Measurements from ENCODE around the gene KIAA1143. TPM values are rescaled to one million over a fixed set of nuclear protein-coding genes. Genes with fewer than 3 reads are reported as not detected.

Gene KIAA1143
- total and polyA plus RNA-seq, 2 donors (not counting 1 experiment from before 2014, with no cell fraction given) = 5.3 to 29.4 TPM

GRCh38 chr3:44764248-44764647, 2.8 kb upstream of the KIAA1143 start:
- no peak overlapping the region for H3K4me3 Mint-ChIP-seq
- H3K4me1 Mint-ChIP-seq = peaks cover 16% of the 10 kb centered on the region
- H3K9ac ChIP-seq (ENCODE audit: low read length) = no peak overlapping the region
- H3K36me3 ChIP-seq (replicated peaks in 1 of 2; ENCODE audit: control extremely low read depth in 1 of 2, control insufficient read depth in 1 of 2, extremely low read depth in 1 of 2, insufficient read depth in 2 of 2, low read length in 1 of 2) = peaks cover 0 to under 1% of the 10 kb centered on the region in 2 experiments
- no peak for DNase-seq
- H3K4me2 ChIP-seq (replicated peaks; ENCODE audit: low read depth, low read length, poor library complexity, severe bottlenecking) = no peak overlapping the region
- intact Hi-C loops (cut with micrococcal nuclease) = loop anchor here (5.0 kb wide), 2 partner anchors 1142 to 1992 kb away; partner anchors contain the start of genes ANO10 and CCDC13
- ChIA-PET CTCF (no interaction called here), POLR2A (no interaction called here)
- peaks cover 52% of the 10 kb centered on the region for H3K79me2 ChIP-seq (ENCODE audit: control insufficient read depth, insufficient read depth, low read length)
- TF ChIP-seq CTCF (IDR thresholded peaks at IDR 0.05) (no peak), EZH2 (IDR thresholded peaks at IDR 0.05; ENCODE audit: borderline replicate concordance, insufficient read depth, low read depth, low read length, poor library complexity, severe bottlenecking) (no peak)
- no peaks in the 10 kb centered on the region for H3K9me3 Mint-ChIP-seq (ENCODE audit: insufficient read depth)
- H3K27me3 ChIP-seq (replicated peaks in 1 of 4; ENCODE audit: control extremely low read depth in 1 of 4, control insufficient read depth in 3 of 4, insufficient read depth in 4 of 4, low read length in 3 of 4) = no peaks in the 10 kb centered on the region
- no peak overlapping the region for H3K27ac Mint-ChIP-seq
- H3K4me1 ChIP-seq (ENCODE audit: control insufficient read depth in 2 of 2, insufficient read depth in 2 of 2, low read length in 2 of 2) = peaks cover 6 to 15% of the 10 kb centered on the region in 2 donors
- H3K4me3 ChIP-seq (ENCODE audit: control extremely low read depth in 1 of 5, extremely low read depth in 1 of 5, insufficient read depth in 1 of 5, low read depth in 2 of 5, low read length in 4 of 5) = no peak overlapping the region
- H2AFZ ChIP-seq (ENCODE audit: insufficient read depth, low read depth, low read length, poor library complexity, severe bottlenecking) = no peak overlapping the region
- no peaks in the 10 kb centered on the region for H4K20me1 ChIP-seq (ENCODE audit: control insufficient read depth, insufficient read depth, low read length, poor library complexity, severe bottlenecking)
- H3K27me3 Mint-ChIP-seq = no peaks in the 10 kb centered on the region
- H3K9me3 ChIP-seq (ENCODE audit: control extremely low read depth in 1 of 3, control insufficient read depth in 2 of 3, insufficient read depth in 1 of 3, low read length in 2 of 3) = peaks cover 0 to 9% (median 1%) of the 10 kb centered on the region in 3 donors
- no peak for ATAC-seq (ENCODE audit: low read depth)
- H3K27ac ChIP-seq (ENCODE audit: low read length in 2 of 2) = no peak overlapping the region

- POLR2A ChIA-PET = interaction anchor here (0.7 to 1.5 kb wide), 3 partner anchors 178 to 425 kb away, joined by 3 read pairs; no protein-coding TSS in a partner anchor
- Mint-ChIP-seq H3K4me1 (peaks cover 19% of the 10 kb centered on the region), H3K27me3 (no peaks in the 10 kb centered on the region), H3K27ac (no peak overlapping the region), H3K9me3 (ENCODE audit: insufficient read depth) (peaks cover 2% of the 10 kb centered on the region), H3K4me3 (peak overlapping the region; percentile 93)
- Histone ChIP-seq H3K9ac (ENCODE audit: low read length) (no peak overlapping the region), H3K27me3 (replicated peaks in 1 of 4; ENCODE audit: control extremely low read depth in 1 of 4, control insufficient read depth in 3 of 4, insufficient read depth in 4 of 4, low read length in 3 of 4) (no peaks in the 10 kb centered on the region), H3K27ac (ENCODE audit: low read length in 2 of 2) (no peak overlapping the region), H3K4me1 (ENCODE audit: control insufficient read depth in 2 of 2, insufficient read depth in 2 of 2, low read length in 2 of 2) (peaks cover 6 to 15% of the 10 kb centered on the region in 2 donors), H3K9me3 (ENCODE audit: control extremely low read depth in 1 of 3, control insufficient read depth in 2 of 3, insufficient read depth in 1 of 3, low read length in 2 of 3) (peaks cover 0 to 13% (median 3%) of the 10 kb centered on the region in 3 donors), H3K4me2 (replicated peaks; ENCODE audit: low read depth, low read length, poor library complexity, severe bottlenecking) (peak overlapping the region; percentile 98), H4K20me1 (ENCODE audit: control insufficient read depth, insufficient read depth, low read length, poor library complexity, severe bottlenecking) (no peaks in the 10 kb centered on the region), H3K4me3 (ENCODE audit: control extremely low read depth in 1 of 5, extremely low read depth in 1 of 5, insufficient read depth in 1 of 5, low read depth in 2 of 5, low read length in 4 of 5) (no peak overlapping the region), H3K36me3 (replicated peaks in 1 of 2; ENCODE audit: control extremely low read depth in 1 of 2, control insufficient read depth in 1 of 2, extremely low read depth in 1 of 2, insufficient read depth in 2 of 2, low read length in 1 of 2) (peaks cover 1 to 4% of the 10 kb centered on the region in 2 experiments), H2AFZ (ENCODE audit: insufficient read depth, low read depth, low read length, poor library complexity, severe bottlenecking) (peak overlapping the region; percentile 95), H3K79me2 (ENCODE audit: control insufficient read depth, insufficient read depth, low read length) (peaks cover 51% of the 10 kb centered on the region)
- ATAC-seq (ENCODE audit: low read depth) = no peak
- no peak for DNase-seq
- CTCF ChIA-PET = no interaction called here
- intact Hi-C loops (cut with micrococcal nuclease) = loop anchor here (5.0 kb wide), 2 partner anchors 1140 to 1990 kb away; partner anchors contain the start of genes ANO10 and CCDC13
- no CpG with 5 or more reads among the region's 5 CpGs for WGBS (ENCODE audit: insufficient coverage)
- TF ChIP-seq CTCF (IDR thresholded peaks at IDR 0.05) = no peak
- no peak for TF ChIP-seq EZH2 (IDR thresholded peaks at IDR 0.05; ENCODE audit: borderline replicate concordance, insufficient read depth, low read depth, low read length, poor library complexity, severe bottlenecking)
Observed at GRCh38 chr3:44762690-44763089, 1.3 kb upstream of the KIAA1143 start.

All from B cell (primary cell).